HG03558 (cell line): ENCODE measurements around the gene ADGRG7.

Source experiments
- ATAC-seq: cut with Tn5 transposase; IDR thresholded peaks from one replicate; pipeline ENCODE4 v1.9.1; 2021; ENCODE audit warnings: moderate number of reproducible peaks; ENCODE audit not compliant: unreplicated experiment; ENCODE audit errors: extremely low read depth

ADGRG7 gene

DNA sequence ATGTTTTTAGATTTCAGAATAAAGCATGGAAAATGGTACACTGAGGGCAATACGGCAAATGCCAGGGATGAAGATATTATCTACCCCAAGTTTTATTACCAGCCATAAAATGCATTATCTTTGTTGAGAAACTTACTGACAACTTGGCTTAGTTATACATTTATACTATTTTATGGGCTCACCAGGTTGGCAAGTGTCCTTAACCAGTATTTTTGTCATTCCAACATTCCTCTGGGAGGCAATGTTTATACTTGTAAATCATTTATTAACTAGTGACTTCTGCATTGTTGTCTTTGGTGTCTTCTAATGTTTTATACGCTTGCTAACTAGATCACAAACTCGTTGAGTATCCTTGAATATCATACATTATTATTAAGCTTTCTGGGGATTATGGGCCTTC, 18.0 kb upstream of the ADGRG7 start:
- ATAC-seq, result no peak

DNA sequence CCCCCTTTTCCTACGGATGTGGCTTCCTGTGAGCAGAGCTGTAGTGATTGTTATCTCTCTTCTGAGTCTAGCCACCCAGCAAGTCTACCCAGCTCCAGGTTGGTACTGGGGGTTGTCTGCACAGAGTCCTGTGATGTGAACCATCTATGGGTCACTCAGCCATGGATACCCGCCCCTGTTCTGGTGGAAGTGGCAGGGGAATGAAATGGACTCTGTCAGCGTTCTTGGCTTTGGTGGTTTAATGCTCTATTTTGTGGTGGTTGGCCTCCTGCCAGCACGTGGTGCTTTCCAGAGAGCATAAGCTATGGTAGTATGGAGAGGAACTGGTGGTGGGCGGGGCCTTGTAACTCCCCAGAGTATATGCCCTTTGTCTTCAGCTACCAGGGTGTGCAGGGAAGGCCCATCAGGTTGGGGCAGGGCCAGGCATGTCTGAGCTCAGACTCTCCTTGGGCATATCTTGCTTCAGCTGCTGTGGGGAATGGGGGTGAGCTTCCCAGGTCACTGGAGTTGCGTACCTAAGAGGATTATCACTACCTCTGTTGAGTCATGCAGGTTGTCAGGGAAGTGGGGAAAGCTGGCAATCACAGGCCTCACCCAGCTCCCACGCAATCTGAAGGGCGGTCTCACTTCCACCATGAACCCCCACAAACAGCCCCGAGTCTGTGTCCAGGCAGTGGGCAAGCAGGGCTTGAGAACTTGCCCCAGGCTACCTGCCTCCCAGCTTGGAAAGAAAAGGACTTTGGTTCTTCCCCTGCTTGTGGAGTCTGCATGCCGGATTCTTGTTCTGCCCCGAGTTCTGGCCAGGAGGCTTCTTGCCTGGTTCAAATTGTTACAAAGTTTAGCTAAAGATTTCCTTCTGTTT, 9.0 kb upstream of the ADGRG7 start:
- no peak for ATAC-seq

- peak; percentile 30 for ATAC-seq
Observed at GRCh38 chr3:100602506-100603444, 6.6 kb upstream of the ADGRG7 start.

DNA sequence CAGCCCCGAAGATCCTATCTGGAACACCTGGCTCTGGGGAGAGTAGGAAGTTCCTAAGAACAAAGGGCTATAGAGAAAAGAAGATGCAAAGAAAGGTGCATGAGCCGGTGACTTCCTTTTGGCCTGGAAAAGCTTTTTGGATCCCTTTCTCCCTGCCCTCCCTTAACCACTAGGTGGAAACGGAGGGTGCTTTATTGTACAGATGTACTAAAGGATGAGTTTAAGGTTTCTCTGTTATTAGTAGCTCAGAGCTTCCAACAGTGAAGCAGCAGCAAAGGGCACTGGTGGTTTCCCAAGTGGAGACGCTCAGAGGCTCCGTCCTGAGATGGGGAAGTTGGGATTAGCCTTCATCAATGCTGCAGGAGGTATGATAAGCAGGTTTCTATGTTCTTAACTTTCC, 5.9 kb upstream of the ADGRG7 start:
- no peak for ATAC-seq

DNA sequence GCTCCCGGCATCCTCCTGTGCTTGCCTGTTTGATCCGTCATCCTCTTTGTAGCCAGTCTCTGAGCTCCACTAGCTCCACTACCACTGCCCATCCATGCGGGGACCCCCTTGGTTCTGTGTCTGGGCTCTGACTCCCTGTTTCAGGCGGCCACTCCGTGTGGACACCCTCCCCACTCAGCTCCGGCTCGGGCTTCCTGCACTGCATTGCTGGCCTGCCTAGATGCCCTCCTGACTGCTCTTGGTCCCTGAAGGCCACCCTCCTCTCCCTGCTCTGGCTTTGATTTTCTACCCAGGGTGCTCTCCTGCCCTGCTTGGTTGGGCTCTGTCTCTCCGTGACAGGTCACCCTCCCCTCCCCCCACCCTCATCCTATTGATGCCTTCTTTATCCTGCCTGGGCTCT, 4.0 kb upstream of the ADGRG7 start:
- ATAC-seq, result no peak

GRCh38 chr3:100606894-100607512, 2.4 kb upstream of the ADGRG7 start:
- ATAC-seq, result peak; percentile 59

DNA sequence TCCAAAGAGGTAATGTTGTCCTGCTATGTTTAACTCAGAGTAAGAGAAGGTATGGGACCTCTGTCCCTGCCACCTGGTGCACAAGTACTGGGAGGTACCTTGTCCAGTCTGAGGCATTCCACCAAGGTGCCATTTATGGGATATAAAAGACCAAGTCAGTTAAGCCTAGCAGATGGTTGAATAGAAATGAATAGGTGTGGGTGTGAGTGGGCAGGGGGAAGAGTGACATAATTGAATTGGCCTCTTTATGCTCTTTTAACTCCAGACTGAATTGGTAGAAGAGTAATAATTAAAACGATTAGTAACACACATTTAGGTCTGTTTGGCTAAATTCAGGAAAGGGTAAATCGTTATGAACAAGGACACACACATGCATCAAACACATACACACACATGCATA, 562 bp downstream of the ADGRG7 start:
- no peak for ATAC-seq

GRCh38 chr3:100611221-100611620, 1.8 kb downstream of the ADGRG7 start:
- ATAC-seq, result no peak

GRCh38 chr3:100613721-100614390, 4.5 kb downstream of the ADGRG7 start:
- ATAC-seq, result peak; percentile 42

GRCh38 chr3:100614941-100615340, 5.5 kb downstream of the ADGRG7 start:
- ATAC-seq, result peak; percentile 53

- no peak for ATAC-seq
Observed at GRCh38 chr3:100615684-100616083, 6.3 kb downstream of the ADGRG7 start.

GRCh38 chr3:100621251-100621650, 11.8 kb downstream of the ADGRG7 start:
- ATAC-seq, result no peak

DNA sequence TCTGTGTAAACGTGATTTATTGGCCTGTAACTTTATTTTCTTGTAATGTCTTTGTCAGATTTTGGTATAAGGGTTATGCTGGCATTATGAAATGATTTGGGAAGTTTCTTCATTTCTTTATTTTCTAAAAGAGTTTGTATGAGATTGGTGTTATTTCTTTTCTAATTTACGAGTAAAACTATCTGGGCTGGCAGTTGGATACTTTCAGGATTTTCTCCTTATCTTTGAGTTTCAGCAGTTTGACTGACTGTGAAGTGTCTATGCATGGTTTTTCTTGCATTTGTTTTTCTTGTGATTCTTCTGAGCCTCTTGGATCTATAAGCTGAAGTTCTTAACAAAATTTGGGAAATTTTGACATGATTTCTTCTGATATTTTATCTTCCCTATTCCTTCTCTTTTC, 18.1 kb downstream of the ADGRG7 start:
- no peak for ATAC-seq

- no peak for ATAC-seq
Observed at GRCh38 chr3:100629421-100630127, 20.2 kb downstream of the ADGRG7 start.

DNA sequence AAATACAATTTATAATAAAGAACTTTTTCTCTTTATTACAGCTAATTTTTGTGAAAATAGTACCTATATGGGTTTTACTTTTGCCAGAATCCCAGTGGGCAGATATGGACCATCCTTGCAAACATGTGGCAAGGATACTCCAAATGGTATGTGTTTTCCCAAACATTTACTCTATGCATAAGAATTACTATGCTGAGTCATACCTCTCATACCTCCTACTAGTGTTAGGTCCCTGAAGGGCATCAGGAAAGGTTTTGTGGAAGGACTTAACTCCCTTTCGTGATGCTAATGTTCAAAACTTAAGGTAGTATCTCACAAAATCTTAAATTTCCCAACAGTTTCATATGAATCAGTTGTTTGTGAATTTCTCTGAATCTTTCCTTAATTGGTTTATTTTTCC, 21.3 kb downstream of the ADGRG7 start:
- no peak for ATAC-seq

DNA sequence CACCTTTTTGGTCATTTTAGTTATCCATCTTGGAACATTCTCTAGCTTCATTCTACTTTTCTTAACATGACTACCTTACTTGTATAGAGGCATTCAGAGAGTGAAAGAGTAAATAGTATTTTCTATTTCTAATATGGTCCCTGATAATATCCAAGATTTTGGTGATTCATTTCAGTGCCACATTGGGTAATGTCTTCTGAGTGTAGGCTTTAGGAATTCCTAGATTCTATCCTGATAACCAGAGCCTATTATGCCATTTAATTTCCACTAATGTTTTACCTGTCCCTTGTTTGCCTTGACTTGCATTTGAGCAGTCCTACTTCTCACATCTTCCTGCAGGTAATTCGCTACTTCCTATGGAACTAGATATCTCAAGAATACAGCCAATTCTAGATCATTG, 21.8 kb downstream of the ADGRG7 start:
- ATAC-seq, result no peak

- no peak for ATAC-seq
Observed at GRCh38 chr3:100634493-100635272, 25.3 kb downstream of the ADGRG7 start.

DNA sequence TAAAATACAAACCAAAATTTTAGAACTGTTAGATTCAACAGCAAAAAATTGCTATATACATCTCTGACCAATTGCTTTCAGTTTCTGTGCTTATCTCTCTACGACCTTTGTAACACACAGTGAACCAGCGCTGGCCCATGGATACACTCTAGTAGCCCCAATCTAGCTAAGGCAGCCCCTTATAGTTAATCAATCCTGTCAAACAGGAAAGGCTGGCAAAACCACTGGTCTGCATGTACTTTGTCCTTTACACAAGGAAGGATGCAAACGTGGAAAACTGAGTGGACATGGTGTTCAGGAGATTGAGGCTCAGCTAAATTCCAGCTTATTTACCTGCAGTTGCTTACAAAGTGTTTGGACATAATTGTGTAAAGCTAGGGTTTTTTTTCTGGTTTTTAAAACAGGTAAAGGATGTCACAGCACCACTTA, 25.9 kb downstream of the ADGRG7 start:
- ATAC-seq, result no peak

GRCh38 chr3:100637197-100637631, 27.8 kb downstream of the ADGRG7 start:
- no peak for ATAC-seq
